ENCODE data around the gene BPIFB1. TPM values are rescaled to one million over a fixed set of nuclear protein-coding genes. Genes with fewer than 3 reads are reported as not detected.

BPIFB1 gene
- total and polyA plus RNA-seq, 2 donors (not counting 1 experiment from before 2014, with no cell fraction given), result not detected

- peaks cover 5% of the 10 kb centered on the region for H3K27me3 ChIP-seq (ENCODE audit: control insufficient read depth, insufficient read depth, low read length)
- no peak overlapping the region for H3K27ac ChIP-seq (ENCODE audit: insufficient read depth, low read length)
- DNase-seq (ENCODE audit: low read depth in 2 of 2), result peak; percentile 15 to 42
- H3K9ac ChIP-seq (ENCODE audit: insufficient read depth, low read length), result no peak overlapping the region
- H4K20me1 ChIP-seq (ENCODE audit: control insufficient read depth, extremely low read depth, insufficient read depth, low read length), result no peaks in the 10 kb centered on the region
- no peaks in the 10 kb centered on the region for H3K9me3 ChIP-seq (ENCODE audit: control insufficient read depth, insufficient read depth, low read depth, low read length)
- TF ChIP-seq EZH2 (IDR thresholded peaks at IDR 0.05; ENCODE audit: low read length, missing control alignments), result no peak
- TF ChIP-seq, protein P1, sequence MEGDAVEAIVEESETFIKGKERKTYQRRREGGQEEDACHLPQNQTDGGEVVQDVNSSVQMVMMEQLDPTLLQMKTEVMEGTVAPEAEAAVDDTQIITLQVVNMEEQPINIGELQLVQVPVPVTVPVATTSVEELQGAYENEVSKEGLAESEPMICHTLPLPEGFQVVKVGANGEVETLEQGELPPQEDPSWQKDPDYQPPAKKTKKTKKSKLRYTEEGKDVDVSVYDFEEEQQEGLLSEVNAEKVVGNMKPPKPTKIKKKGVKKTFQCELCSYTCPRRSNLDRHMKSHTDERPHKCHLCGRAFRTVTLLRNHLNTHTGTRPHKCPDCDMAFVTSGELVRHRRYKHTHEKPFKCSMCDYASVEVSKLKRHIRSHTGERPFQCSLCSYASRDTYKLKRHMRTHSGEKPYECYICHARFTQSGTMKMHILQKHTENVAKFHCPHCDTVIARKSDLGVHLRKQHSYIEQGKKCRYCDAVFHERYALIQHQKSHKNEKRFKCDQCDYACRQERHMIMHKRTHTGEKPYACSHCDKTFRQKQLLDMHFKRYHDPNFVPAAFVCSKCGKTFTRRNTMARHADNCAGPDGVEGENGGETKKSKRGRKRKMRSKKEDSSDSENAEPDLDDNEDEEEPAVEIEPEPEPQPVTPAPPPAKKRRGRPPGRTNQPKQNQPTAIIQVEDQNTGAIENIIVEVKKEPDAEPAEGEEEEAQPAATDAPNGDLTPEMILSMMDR (conservative IDR thresholded peaks at IDR 0.05 in 1 of 2, IDR thresholded peaks at IDR 0.05 in 1 of 2; ENCODE audit: low read depth in 1 of 2, low read length in 2 of 2), result peak; percentile 73 to 84
- H3K4me1 ChIP-seq (ENCODE audit: control insufficient read depth, extremely low read depth, insufficient read depth, low read length), result no peaks in the 10 kb centered on the region
- H2AFZ ChIP-seq (ENCODE audit: low read length), result no peak overlapping the region
- H3K4me3 ChIP-seq (replicated peaks in 1 of 4; ENCODE audit: control extremely low read depth in 1 of 4, insufficient read depth in 1 of 4, low read depth in 3 of 4, low read length in 4 of 4), result no peak overlapping the region
- no peaks in the 10 kb centered on the region for H3K36me3 ChIP-seq (ENCODE audit: control insufficient read depth, insufficient read depth, low read length)
- no peak overlapping the region for H3K4me2 ChIP-seq (ENCODE audit: extremely low read depth, insufficient read depth, low read length)
- no peaks in the 10 kb centered on the region for H3K79me2 ChIP-seq (ENCODE audit: control insufficient read depth, insufficient read depth, low read length)
Measured at GRCh38 chr20:33299111-33299603, 16.1 kb downstream of the BPIFB1 start.

DNA sequence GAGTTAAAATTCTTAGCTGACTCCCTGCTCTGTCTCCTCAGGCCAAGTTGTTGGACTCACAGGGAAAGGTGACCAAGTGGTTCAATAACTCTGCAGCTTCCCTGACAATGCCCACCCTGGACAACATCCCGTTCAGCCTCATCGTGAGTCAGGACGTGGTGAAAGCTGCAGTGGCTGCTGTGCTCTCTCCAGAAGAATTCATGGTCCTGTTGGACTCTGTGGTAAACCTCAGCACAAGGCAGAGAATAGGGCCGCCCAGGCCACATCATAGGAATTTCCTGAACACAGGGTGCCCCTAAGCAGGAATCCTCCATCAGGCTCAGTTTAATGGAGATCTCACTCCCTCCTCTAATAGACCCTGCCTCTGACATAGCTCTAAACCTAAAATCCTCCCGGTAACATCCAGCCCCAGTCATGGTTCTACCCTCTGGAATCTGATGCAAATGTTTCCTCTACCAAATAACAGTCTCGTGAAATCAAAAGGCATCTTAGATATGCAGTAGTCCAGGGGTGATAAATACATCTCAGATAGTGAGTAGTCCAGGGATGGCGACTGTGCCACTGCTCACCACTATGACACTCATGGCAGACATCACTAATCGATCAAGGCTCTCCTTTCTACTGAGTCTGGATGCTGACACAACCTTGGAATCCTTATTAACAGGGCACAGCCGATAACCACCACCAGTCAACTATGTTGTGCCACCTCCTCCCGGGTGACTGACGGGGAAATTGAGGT lies 18.3 kb downstream of the BPIFB1 start:
- Histone ChIP-seq H3K9me3 (ENCODE audit: control insufficient read depth, insufficient read depth, low read depth, low read length) (no peaks in the 10 kb centered on the region), H3K27ac (ENCODE audit: insufficient read depth, low read length) (no peak overlapping the region), H3K27me3 (ENCODE audit: control insufficient read depth, insufficient read depth, low read length) (peaks cover 5% of the 10 kb centered on the region), H3K79me2 (ENCODE audit: control insufficient read depth, insufficient read depth, low read length) (no peaks in the 10 kb centered on the region), H3K4me3 (replicated peaks in 1 of 4; ENCODE audit: control extremely low read depth in 1 of 4, insufficient read depth in 1 of 4, low read depth in 3 of 4, low read length in 4 of 4) (no peak overlapping the region), H3K4me2 (ENCODE audit: extremely low read depth, insufficient read depth, low read length) (no peak overlapping the region), H3K9ac (ENCODE audit: insufficient read depth, low read length) (no peak overlapping the region), H3K4me1 (ENCODE audit: control insufficient read depth, extremely low read depth, insufficient read depth, low read length) (no peaks in the 10 kb centered on the region), H4K20me1 (ENCODE audit: control insufficient read depth, extremely low read depth, insufficient read depth, low read length) (no peaks in the 10 kb centered on the region), H2AFZ (ENCODE audit: low read length) (no peak overlapping the region), H3K36me3 (ENCODE audit: control insufficient read depth, insufficient read depth, low read length) (no peaks in the 10 kb centered on the region)
- peak in 1 of 2 donors; percentile 30 for DNase-seq (ENCODE audit: low read depth in 2 of 2)
- TF ChIP-seq, protein P1 (conservative IDR thresholded peaks at IDR 0.05 in 1 of 2, IDR thresholded peaks at IDR 0.05 in 1 of 2; ENCODE audit: low read depth in 1 of 2, low read length in 2 of 2), result no peak
- no peak for TF ChIP-seq EZH2 (IDR thresholded peaks at IDR 0.05; ENCODE audit: low read length, missing control alignments)

DNA sequence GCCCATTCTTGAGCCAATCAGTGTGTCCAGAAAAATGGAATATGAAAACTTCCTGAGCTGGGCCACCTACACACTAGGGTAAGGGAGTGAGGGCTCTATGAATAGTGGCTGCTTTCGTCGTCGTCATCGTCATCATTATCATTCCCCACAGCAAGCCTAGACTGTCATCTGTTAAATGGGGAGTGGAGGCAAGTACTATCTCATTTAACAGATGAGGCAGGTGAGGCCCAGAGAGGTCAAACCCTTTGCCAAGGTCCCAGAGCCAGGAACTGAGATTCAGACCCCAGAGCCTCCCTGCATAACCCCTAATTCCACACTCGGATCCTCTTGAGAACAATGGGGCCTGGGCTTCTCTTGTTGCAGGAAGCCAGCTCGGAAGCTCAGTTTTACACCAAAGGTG lies 20.6 kb downstream of the BPIFB1 start:
- no peak for TF ChIP-seq EZH2 (IDR thresholded peaks at IDR 0.05; ENCODE audit: low read length, missing control alignments)
- TF ChIP-seq, protein P1 (conservative IDR thresholded peaks at IDR 0.05 in 1 of 2, IDR thresholded peaks at IDR 0.05 in 1 of 2; ENCODE audit: low read depth in 1 of 2, low read length in 2 of 2), result no peak
- H4K20me1 ChIP-seq (ENCODE audit: control insufficient read depth, extremely low read depth, insufficient read depth, low read length), result no peaks in the 10 kb centered on the region
- no peak overlapping the region for H2AFZ ChIP-seq (ENCODE audit: low read length)
- no peaks in the 10 kb centered on the region for H3K9me3 ChIP-seq (ENCODE audit: control insufficient read depth, insufficient read depth, low read depth, low read length)
- no peaks in the 10 kb centered on the region for H3K36me3 ChIP-seq (ENCODE audit: control insufficient read depth, insufficient read depth, low read length)
- no peak overlapping the region for H3K4me3 ChIP-seq (replicated peaks in 1 of 4; ENCODE audit: control extremely low read depth in 1 of 4, insufficient read depth in 1 of 4, low read depth in 3 of 4, low read length in 4 of 4)
- H3K4me1 ChIP-seq (ENCODE audit: control insufficient read depth, extremely low read depth, insufficient read depth, low read length), result no peaks in the 10 kb centered on the region
- no peak overlapping the region for H3K4me2 ChIP-seq (ENCODE audit: extremely low read depth, insufficient read depth, low read length)
- peaks cover 3% of the 10 kb centered on the region for H3K27me3 ChIP-seq (ENCODE audit: control insufficient read depth, insufficient read depth, low read length)
- H3K79me2 ChIP-seq (ENCODE audit: control insufficient read depth, insufficient read depth, low read length), result no peaks in the 10 kb centered on the region
- DNase-seq (ENCODE audit: low read depth in 2 of 2), result no peak
- no peak overlapping the region for H3K9ac ChIP-seq (ENCODE audit: insufficient read depth, low read length)
- no peak overlapping the region for H3K27ac ChIP-seq (ENCODE audit: insufficient read depth, low read length)

Data from fibroblast of lung (primary cell).